HG03565 (cell line): ENCODE measurements around the gene GATA6.

Source experiments
- ATAC-seq: cut with Tn5 transposase; IDR thresholded peaks from one replicate; pipeline ENCODE4 v1.9.1; 2021; ENCODE audit warnings: mild to moderate bottlenecking, moderate library complexity; ENCODE audit not compliant: unreplicated experiment

The GATA6 gene

DNA sequence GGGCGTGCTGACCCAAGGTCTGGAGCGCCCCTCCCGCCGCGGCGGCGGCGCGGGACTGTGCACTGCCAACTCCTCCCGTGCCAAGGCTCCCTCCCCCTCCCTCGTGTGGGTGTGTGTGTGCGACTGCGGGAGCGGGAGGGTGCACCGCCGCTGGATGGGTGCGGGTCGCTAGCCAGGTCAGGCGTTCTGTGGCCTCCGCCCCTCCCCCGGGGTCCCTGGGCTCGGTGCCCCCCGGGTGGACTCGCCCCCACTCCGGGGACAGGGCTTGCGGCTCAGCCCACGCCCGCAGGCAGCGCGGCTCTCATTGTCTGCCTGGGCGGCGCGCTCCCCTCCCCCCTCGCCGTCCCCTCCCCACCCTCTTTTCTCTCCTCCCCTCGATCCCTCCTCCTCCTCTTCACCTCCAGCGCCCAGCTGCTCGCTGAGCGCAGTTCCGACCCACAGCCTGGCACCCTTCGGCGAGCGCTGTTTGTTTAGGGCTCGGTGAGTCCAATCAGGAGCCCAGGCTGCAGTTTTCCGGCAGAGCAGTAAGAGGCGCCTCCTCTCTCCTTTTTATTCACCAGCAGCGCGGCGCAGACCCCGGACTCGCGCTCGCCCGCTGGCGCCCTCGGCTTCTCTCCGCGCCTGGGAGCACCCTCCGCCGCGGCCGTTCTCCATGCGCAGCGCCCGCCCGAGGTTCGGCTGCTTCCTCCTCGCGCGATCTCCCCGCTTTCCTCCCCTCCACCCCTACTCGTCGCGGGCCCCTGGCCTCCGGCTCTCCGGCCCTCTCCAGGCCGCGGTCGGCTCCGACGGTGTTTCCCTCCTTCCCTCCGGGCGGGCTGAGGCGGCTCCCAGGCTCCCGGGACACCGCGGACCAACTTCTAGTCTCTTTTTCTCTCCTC, at the start of gene GATA6:
Gene GATA6, plus strand, starts transcription at position 579 of the 878 bp plus-strand sequence. CDS start 1,556 bp downstream, outside the sequence.
- no peak for ATAC-seq

GRCh38 chr18:22124970-22125369, 44.4 kb upstream of the GATA6 start:
- no peak for ATAC-seq

DNA sequence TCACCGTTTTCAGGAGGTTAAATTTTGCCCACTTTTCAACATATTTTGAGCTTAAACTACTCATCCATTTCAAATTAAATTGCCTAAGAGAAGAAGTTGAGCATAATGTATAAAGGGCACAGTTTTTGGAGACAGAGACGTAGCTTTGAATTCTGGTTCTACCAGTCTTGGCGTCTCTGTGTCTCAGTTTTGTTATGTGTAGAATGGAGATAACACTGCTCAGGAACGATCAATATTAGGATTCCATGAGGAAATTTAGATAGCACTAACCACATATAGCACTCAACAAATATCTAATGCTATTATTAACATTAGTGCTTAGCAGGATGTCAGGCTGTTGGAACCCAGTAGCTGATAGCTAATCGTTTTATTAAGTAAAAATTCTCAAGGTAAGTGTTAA, 40.4 kb upstream of the GATA6 start:
- no peak for ATAC-seq

DNA sequence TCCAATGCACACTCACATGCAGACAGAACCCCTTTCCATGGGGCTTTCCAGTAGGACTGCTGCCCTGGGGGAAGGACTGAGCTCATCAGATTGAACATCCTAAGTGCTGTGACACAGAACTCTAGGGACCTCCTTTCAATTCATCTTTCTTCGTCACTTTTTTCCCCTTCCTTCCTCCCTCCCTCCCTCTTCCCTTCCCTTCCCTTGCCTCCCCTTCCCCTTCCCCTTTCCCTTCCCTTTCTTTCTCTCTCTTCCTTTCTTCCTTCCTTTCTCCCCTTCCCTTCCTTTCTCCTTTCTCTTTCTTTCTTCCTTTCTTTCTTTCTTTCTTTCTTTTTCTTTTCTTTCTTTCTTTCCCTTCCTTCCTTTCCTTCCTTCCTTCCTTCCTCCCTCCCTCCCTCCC, 39.6 kb upstream of the GATA6 start:
- ATAC-seq = no peak

DNA sequence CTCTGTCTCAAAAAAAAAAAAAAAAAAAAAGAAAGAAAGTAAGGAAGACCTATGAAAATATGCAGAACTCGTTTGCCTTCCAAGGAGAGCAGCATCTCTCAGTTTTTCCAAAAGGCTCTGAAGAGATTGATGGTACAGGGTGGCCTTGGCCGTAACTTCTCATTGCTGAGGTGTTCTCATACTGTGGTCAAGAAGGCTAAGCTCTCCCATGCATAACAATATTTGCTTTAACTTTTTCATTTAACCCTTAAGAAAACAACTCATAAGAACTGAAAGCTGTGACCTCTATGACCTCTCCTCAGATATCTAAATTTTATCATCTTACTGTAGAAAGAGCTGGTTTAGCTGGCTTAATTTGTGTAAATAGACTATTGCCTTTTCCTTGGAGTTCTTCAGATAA, 37.1 kb upstream of the GATA6 start:
- ATAC-seq = no peak

DNA sequence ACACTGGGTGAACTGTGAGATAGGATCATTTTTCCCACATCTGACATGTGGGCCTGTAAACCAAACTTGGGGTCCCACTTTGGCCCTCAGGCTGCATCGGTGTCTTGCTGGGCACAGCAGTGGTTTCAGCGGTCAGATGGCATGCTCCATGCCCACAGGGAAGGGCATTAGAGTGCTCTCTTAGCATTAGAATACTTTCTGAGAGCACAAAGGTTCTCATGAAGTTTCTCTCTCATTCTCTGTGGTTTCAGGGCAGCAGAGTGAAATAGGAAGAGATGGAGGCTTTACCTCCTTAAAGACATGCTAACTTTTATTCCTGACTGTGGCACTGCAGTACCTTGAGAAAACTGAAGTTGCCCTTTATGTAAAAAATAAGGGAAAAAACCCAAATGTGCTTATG, 36.6 kb upstream of the GATA6 start:
- no peak for ATAC-seq

DNA sequence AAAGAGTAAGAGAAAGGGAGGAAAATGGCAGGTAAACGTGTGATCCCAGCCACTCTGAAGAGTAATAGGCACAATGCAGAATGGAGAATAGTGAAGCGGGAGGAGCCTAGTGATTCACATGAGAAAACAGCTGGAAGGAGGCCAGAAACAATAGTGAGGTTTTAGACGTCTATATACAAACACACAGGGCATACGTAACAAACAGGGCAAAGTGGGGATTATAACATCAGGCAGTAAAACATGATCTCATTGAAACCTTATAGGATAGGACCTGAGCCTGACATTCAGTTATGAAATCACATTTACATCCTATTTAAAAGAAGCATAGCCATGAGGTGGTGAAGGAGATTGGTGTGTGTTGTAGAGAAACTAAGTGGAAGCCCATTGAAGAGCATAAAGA, 33.0 kb upstream of the GATA6 start:
- ATAC-seq = no peak

DNA sequence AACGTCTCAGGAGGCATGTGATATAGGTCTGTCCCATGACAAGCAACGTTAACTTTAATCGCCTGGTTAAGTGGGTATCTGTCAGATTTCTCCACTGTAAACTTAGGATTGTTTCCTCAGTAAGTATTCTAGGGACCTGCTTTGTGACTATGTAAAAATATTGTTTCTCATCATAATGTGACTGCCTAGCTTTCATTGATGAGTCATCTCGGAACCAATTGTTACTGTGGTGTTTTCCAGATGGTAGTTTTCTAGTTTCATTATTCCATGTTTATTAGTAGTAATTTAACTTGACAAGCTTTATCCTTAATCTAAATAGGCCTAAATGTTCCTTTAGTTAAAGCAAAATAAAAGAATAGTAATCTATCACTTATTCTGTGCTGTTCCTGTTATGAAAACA, 28.2 kb upstream of the GATA6 start:
- no peak for ATAC-seq

DNA sequence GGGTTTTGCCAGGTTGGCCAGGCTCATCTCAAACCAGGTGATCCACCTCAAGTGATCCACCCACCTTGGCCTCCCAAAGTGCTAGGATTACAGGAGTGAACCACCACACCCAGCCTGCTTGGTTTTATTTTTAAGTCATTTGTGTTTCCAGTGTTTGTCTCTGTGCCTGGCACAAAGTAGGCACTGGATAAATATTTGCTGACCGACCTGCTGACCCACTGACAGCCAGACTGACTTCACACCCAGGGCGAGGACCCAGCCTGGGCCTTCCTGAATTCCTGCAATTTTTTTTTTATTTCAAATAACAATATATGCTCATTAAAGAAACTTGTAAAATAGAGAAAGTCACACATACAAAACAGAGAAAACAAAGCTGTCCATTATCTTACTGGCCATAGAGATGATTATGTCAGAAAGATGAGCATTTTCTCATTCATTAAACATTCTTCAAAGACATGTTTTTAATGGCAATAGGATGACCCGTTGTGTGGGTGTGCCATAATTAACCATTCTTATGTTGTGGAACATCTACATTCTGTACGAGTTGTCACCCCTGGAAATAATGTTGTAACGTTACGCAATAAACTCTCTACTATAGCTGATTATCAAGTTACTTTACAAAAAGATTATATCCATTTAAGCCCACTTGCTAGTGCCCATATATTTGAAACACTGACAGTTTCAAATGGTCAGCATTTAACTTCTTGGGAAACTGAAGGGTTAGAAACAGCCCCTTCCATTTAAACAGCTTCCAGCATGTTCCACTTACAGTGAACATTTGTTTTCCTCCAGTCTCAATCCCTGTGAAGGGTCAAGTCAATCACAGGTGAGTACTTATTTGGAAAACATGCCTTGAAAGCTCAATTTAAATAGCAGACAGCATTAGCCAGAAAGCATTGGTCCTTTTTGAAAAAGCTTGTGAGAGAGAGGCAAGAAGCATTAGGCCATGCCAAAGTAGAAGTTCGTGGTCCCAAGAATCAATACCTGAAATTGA, 25.7 kb upstream of the GATA6 start:
- ATAC-seq = no peak

DNA sequence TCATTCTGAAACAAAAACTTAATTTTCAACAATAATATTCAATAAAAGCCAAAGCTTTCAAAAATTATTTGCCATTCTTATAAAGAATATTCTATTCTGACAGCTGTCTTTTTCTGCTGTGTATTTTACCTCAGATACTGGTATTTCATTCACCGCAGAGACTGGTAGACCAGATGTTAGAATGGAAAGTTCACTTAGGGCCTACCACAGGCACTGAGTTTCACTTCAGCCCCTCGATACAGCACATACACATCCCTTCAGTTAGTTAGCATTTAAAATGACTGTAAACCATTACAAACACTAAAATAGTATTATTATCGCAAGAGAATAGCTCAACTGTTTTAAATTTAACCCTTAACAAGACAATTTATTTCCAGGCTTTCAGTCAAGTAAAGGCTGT, 24.2 kb upstream of the GATA6 start:
- ATAC-seq = no peak

GRCh38 chr18:22149710-22150109, 19.7 kb upstream of the GATA6 start:
- ATAC-seq = no peak

DNA sequence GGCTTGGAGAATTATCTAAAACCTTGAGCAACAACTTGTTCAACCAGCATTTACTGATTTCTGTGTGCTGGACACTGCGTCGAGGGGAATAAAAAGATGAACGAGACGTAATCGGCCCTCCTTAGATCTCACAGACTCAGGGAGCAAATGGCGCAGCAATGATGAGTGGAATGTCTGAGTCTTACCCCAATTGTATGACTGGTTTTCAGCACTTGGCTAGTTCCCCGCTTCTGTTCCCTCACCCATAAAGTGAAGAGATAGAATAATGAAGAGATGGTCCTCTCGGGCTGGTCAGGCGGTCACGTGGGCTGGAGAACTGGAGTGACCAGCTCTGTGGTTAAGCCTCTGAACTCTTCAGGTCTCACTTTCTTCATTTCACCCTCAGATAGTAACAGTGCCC, 17.3 kb upstream of the GATA6 start:
- ATAC-seq = no peak

- no peak for ATAC-seq
Measured at GRCh38 chr18:22153428-22153827, 16.0 kb upstream of the GATA6 start.

GRCh38 chr18:22155584-22155983, 13.8 kb upstream of the GATA6 start:
- no peak for ATAC-seq

GRCh38 chr18:22159014-22159413, 10.4 kb upstream of the GATA6 start:
- ATAC-seq = no peak

DNA sequence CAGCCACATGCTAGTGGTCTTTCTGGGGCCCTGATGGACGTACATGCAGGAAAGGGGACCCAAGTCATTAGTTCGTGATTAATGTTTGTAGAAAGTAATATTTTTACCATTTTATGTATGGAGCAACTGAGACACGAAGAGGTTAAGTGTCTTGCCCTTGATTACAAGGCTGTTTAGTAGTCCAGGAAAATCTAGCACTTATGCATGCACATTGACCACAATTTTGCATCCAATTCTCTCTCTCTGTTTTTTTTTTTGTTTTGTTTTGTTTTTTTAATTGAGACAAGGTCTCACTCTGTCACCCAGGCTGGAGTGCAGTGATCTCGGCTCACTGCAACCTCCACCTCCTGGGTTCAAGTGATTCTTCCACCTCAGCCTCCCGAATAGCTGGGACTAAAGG, 8.3 kb upstream of the GATA6 start:
- no peak for ATAC-seq

GRCh38 chr18:22163416-22164161, 5.8 kb upstream of the GATA6 start:
- ATAC-seq = no peak

GRCh38 chr18:22164337-22165048, 4.9 kb upstream of the GATA6 start:
- no peak for ATAC-seq

GRCh38 chr18:22165049-22165602, 4.3 kb upstream of the GATA6 start:
- ATAC-seq = no peak

DNA sequence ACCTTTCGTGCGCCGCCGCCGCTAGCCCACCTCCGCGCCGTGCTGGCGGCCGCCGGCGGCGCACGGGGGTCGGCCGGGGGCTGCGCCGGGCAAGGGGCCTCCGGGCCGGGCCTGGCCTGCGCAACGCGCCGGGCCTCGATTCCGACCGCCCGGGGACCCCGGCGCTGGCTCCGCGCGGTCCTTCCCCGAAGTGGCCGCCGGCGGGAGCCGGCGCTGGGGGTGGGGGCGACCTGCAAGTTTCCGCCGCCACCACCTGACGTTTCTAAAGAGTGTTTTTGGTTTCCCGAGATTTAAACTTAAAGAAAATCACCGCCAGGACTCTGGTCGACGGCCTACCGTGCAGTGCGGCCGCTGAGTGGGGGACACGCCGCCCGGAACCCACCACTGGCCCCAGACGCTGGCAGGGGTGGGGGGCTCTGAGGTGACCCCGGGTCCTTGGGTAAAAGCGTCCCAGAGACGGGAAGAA, 3.8 kb upstream of the GATA6 start:
- no peak for ATAC-seq
